Transverse colon (tissue), 4 donors: ENCODE measurements around the gene THAP8.

Source experiments
- EP300 ChIP-seq: sonication (generic); formaldehyde crosslinking; IDR thresholded peaks from one replicate; pipeline ENCODE4 v1.6.1; 2017; ENCODE audit warnings: antibody characterized with exemption, low read depth
- POLR2A ChIP-seq: fragments of 450-650 bp; IDR thresholded peaks from one replicate; pipeline ENCODE4 v1.6.1; 2016; ENCODE audit warnings: antibody characterized with exemption, mild to moderate bottlenecking, moderate library complexity
- POLR2AphosphoS5 ChIP-seq, 3 donors: sonication (generic); formaldehyde crosslinking; IDR thresholded peaks; one replicate each; pipeline ENCODE4 v1.6.1; 2016; ENCODE audit warnings: antibody characterized with exemption in 3 of 3
- TF ChIP-seq, protein P1 (sequence below), 5 experiments: fragments of 200-600 bp in 3 of 5; fragments of 450-650 bp in 2 of 5; sonication (generic) in 3 of 5; IDR thresholded peaks; 1 replicate in 2 of 5; 2 replicates in 3 of 5; pipeline ENCODE4 v1.5.1; 2016 to 2017; ENCODE audit warnings: antibody characterized with exemption in 5 of 5, inconsistent platforms in 3 of 5, mild to moderate bottlenecking in 2 of 5, moderate library complexity in 1 of 5

DNA sequence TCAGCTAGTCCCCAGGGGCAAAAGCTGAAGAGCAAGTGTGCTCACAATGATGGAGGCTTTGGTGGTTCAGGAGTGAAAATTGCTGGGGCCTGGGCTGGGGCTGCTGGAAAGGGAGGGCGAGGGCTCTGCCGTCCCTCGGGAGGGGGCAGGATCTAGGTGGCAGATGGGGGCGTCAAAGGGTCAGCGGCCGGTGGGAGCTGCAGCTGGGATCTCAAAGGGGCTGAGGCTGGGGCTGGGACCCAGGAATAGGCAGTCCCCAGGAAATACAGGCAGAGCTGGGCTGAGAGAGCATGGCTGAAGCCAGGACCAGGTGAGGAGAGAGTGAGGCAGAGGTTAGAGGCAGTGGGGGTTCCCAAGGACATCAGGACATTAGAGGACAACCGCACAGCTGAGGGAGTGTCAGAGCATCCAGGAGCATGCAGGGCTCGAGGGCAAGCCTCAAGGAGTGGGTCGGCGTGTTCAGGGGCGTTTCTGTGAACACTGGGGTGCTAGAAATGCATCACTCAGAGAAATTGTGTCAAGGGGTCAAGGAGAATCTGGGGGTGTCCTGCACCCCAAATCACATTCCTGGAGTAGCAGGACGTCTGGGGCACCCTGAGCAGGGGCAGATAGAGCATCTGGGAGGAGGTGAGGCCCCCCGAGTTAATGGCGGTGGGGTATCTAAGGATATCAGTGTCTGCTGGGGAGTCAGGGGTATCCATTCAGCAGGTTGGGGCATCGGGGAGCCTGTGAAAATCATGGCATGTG, 44.3 kb downstream of the THAP8 start:
- TF ChIP-seq, protein P1, sequence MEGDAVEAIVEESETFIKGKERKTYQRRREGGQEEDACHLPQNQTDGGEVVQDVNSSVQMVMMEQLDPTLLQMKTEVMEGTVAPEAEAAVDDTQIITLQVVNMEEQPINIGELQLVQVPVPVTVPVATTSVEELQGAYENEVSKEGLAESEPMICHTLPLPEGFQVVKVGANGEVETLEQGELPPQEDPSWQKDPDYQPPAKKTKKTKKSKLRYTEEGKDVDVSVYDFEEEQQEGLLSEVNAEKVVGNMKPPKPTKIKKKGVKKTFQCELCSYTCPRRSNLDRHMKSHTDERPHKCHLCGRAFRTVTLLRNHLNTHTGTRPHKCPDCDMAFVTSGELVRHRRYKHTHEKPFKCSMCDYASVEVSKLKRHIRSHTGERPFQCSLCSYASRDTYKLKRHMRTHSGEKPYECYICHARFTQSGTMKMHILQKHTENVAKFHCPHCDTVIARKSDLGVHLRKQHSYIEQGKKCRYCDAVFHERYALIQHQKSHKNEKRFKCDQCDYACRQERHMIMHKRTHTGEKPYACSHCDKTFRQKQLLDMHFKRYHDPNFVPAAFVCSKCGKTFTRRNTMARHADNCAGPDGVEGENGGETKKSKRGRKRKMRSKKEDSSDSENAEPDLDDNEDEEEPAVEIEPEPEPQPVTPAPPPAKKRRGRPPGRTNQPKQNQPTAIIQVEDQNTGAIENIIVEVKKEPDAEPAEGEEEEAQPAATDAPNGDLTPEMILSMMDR (IDR thresholded peaks at IDR 0.05) = no peak
- TF ChIP-seq POLR2AphosphoS5 (IDR thresholded peaks at IDR 0.05) (no peak), EP300 (no peak), POLR2A (no peak)
